NCI-H146 (cell line): Measurements from ENCODE around the gene GATAD2B.
"Not testable (repeated sequence)": the region's sequence is repeated elsewhere in the genome, so short reads cannot be mapped to it uniquely, and the experiment has no call there.

Experiments used
- DNase-seq: peaks from one replicate; lab custom pipeline; 2025; lab: John Stamatoyannopoulos, UW

Gene GATAD2B

GRCh38 chr1:153929981-153930948 is 7.5 kb upstream of the GATAD2B start:
- no peak for DNase-seq

GRCh38 chr1:153929426-153929825 is 6.7 kb upstream of the GATAD2B start:
- DNase-seq = no peak

- DNase-seq = no peak
Observed at GRCh38 chr1:153928791-153929341, 6.1 kb upstream of the GATAD2B start.

GRCh38 chr1:153928245-153928644 is 5.5 kb upstream of the GATAD2B start:
- DNase-seq = no peak

- DNase-seq = no peak
Observed at GRCh38 chr1:153926405-153926804, 3.6 kb upstream of the GATAD2B start.

GRCh38 chr1:153922076-153922971 is 448 bp downstream of the GATAD2B start:
- DNase-seq = peak; percentile 79

- peak; percentile 32 for DNase-seq
Observed at GRCh38 chr1:153921803-153922075, 1.0 kb downstream of the GATAD2B start.

- DNase-seq = no peak
Observed at GRCh38 chr1:153921080-153921802, 1.5 kb downstream of the GATAD2B start.

- no peak for DNase-seq
Observed at GRCh38 chr1:153919876-153920852, 2.6 kb downstream of the GATAD2B start.

GRCh38 chr1:153916297-153916696 is 6.5 kb downstream of the GATAD2B start:
- DNase-seq = no peak

- DNase-seq = no peak
Observed at GRCh38 chr1:153912349-153912748, 10.4 kb downstream of the GATAD2B start.

GRCh38 chr1:153910560-153910959 is 12.2 kb downstream of the GATAD2B start:
- DNase-seq = not testable (repeated sequence)

GRCh38 chr1:153908071-153908470 is 14.7 kb downstream of the GATAD2B start:
- DNase-seq = no peak

GRCh38 chr1:153907134-153907533 is 15.6 kb downstream of the GATAD2B start:
- DNase-seq = no peak

- DNase-seq = no peak
Observed at GRCh38 chr1:153906396-153906795, 16.4 kb downstream of the GATAD2B start.

- DNase-seq = not testable (repeated sequence)
Observed at GRCh38 chr1:153905908-153906307, 16.9 kb downstream of the GATAD2B start.

- no peak for DNase-seq
Observed at GRCh38 chr1:153903841-153904455, 18.8 kb downstream of the GATAD2B start.

GRCh38 chr1:153899509-153899908 is 23.3 kb downstream of the GATAD2B start:
- no peak for DNase-seq

- not testable (repeated sequence) for DNase-seq
Observed at GRCh38 chr1:153895866-153896265, 26.9 kb downstream of the GATAD2B start.

GRCh38 chr1:153891042-153891441 is 31.7 kb downstream of the GATAD2B start:
- DNase-seq = not testable (repeated sequence)
